HG02884 (cell line): ENCODE data around the gene AFG1L.
A peak's percentile ranks its signal among the peaks of the same experiment; 100 is the strongest.
"Not testable (repeated sequence)": the region's sequence is repeated elsewhere in the genome, so short reads cannot be mapped to it uniquely, and the experiment has no call there.

Experiments
- ATAC-seq: cut with Tn5 transposase; IDR thresholded peaks from one replicate; pipeline ENCODE4 v1.9.1; 2021; ENCODE audit warnings: mild to moderate bottlenecking, moderate library complexity; ENCODE audit not compliant: unreplicated experiment

Gene AFG1L

DNA sequence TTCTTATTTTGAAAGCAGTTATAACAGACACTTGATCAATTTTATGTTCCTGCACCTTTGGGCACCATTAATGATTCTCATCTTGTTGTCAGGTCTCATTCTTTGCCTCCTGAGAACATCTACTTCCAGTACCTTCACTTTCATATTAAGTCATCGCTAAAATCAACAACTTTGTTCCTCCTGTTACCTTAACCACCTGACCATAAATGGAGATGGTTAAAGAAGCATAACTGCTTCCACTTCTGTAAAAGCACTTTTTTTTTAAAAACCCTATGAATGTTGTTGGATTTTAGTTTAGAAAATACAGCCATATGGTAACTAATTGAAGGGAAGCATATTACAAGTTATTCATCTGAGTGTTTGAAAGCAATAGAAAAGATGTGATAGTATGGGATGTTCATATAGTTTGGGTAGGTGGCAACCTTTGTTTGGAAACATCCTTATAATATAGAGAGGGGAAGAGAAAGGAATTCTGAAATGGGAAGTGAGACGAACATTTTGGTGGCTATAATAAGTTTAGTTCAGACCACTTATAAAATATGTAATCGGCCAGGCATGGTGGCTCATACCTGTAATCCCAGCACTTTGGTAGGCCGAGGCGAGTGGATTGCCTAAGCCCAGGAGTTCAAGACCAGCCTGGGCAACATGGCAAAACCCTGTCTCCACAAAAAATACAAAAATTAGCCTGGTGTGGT is 53.9 kb downstream of the AFG1L start:
- ATAC-seq = peak; percentile 99

DNA sequence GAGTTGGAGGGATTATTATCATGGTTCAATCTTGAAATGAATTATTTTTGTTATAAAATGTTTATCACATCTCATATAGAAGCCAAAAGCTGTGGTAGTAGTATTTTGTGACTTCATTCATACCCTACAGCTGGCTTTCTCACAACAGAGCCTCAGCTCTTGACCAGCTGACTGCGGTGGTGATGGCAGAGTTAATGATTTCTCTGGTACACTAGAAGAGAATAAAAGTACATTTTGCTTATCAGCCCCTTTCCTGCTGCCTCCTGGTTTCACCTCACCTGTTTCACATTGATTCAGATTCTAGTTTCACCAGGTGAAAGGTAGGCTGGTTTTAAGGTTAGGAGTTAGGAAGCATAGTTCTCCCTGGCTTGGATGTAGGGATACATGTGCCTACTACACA is 55.7 kb downstream of the AFG1L start:
- no peak for ATAC-seq

- ATAC-seq = no peak
Observed at GRCh38 chr6:108353853-108354252, 59.0 kb downstream of the AFG1L start.

DNA sequence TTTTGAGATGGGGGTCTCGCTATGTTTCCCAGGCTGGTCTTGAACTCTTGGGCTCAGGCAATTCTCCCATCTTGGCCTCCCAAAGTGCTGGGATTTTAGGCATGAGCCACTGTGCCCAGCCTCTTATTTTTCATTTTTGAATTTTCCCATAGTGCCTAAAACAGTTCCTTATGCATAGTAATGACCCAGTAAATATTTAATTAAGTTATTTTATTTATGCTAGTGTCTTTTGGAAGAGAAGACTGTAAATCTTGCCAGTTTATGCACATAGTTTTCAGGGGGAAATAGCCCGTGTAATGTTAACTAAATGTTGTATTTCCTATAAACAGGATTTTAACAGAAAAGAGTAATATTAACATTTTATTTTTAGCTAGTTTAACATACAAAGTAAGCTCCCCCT is 60.3 kb downstream of the AFG1L start:
- no peak for ATAC-seq

- no peak for ATAC-seq
Observed at GRCh38 chr6:108355890-108356289, 61.0 kb downstream of the AFG1L start.

DNA sequence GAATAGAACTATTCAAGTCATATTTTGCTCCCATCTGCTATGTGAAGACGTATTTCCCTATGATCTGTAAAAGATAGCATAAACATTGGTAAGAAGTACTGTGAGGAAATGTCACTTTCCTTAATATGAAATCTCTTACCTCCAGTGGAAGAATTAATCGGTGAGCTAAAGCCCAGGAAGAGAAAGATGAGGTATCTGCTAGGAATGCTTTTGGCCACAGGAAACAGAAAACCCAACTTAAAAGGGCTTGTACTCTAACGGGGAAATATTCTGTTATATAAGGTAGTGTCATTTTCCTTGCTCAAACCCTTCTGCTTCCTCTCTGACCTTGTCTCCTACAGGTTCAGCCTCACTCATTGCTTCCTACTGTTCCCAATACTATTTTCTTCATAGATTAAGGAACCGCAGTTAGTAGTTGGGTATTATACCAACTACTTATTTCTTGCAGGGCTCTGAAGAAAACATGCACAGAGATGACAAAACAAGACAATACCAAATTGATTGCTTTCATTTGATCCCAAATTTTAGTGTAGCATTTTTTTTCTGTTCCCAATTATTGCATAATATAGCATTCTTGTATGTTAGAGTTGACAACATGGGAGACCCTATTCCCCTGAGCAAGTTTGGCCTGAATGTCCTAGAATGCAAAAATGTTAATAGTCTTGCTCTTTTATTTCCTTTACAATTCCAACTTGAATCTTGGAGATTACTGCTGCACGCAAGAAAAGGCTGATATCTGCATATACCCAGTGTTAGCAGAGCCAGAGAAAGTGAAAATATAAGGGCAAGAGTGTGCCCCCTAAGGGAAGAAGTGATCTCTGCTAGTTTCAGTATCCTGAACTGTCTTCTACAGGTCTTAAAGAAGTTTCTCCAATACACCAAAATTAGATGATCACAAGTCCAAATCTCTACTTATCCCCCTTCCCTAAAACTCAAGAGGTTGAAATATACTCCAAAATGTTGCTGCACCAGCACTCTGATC is 65.3 kb downstream of the AFG1L start:
- no peak for ATAC-seq

DNA sequence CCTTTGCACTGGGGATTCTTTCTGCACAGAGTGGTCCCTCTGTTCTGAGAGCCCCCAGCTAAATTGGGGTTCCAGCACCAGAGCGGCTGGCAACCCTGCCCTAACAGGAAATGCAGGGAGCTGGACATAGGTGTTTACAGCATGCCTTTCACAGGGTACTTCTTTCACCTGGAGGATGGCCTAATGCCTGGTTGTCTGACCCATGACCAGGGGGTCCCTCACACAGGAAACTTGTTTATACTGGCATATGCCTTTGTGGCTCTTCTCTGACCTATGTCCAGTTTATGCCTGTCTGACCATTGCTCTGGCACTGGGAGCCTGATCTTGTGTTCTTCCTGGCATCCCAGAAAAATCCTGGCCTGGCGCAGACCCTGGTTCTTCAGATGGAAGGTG is 66.1 kb downstream of the AFG1L start:
- no peak for ATAC-seq

- no peak for ATAC-seq
Observed at GRCh38 chr6:108361312-108361932, 66.6 kb downstream of the AFG1L start.

- no peak for ATAC-seq
Observed at GRCh38 chr6:108362455-108362854, 67.6 kb downstream of the AFG1L start.

DNA sequence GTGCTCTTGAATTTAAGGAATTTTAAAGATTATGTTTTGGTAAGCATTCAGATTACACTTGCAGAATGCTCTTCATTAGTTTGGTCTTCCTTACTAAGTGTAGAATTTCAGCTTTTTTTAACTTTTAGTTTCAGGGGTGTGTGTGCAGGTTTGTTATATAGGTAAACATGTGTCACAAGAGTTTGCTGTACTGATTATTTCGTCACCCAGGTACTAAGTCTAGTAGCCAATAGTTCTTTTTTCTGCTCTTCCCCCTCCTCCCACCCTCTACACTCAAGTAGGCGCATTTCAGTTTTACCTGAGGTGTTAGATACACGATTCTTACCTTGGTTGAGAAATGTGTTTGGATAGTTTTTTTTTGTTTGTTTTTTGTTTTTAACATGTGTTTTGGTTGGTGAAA is 68.3 kb downstream of the AFG1L start:
- ATAC-seq = no peak

GRCh38 chr6:108363889-108364313 is 69.0 kb downstream of the AFG1L start:
- ATAC-seq = no peak

- ATAC-seq = no peak
Observed at GRCh38 chr6:108364470-108364869, 69.6 kb downstream of the AFG1L start.

- ATAC-seq = no peak
Observed at GRCh38 chr6:108365478-108365877, 70.6 kb downstream of the AFG1L start.

GRCh38 chr6:108366236-108366635 is 71.4 kb downstream of the AFG1L start:
- no peak for ATAC-seq

DNA sequence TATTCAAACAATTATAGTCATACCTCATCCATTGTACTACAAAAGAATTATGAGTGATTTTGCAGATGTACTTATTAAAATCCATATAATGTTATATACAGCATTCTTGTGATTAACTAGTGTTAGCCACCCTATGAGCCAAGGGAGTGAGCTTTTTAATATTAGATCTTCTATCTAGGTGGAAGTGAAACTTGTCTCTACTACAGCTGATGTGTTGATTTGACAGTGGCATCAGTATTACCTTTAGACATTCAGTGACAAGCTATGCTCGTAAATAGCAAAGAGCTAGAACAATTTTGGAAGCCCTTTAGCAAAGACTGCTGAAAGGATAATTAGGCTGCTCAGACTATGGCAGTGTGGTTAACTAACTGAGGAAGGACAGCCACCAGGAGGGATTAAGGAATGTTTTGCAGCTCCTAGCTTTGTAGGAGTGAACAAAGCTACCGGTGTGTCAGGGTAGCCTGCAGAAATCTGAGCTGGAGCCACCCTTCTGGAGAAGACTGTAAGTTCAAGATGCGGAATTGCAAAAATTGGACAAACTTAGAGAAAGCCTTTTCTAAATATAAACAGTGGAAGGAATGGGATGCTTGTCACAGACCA is 73.7 kb downstream of the AFG1L start:
- no peak for ATAC-seq

- ATAC-seq = no peak
Observed at GRCh38 chr6:108380876-108381275, 86.0 kb downstream of the AFG1L start.

DNA sequence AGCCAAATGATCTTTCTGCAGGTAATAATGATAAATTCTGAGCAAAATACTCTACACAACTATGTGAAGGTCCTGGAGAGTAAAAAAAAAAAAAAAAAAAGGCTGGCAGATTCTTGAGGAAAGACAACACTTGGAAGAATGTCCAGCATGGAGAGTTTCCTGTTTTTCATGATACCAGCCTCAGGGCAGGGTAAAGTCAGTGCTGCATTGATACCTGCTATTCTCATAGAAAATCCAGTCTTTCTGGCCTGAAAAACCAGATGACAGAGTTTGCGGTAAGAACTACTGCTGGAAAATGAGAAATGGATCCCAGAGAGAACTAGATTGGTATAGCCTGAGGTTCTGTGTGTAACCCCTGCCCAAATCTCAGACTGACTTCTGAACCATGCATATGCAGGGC is 89.1 kb downstream of the AFG1L start:
- ATAC-seq = no peak

DNA sequence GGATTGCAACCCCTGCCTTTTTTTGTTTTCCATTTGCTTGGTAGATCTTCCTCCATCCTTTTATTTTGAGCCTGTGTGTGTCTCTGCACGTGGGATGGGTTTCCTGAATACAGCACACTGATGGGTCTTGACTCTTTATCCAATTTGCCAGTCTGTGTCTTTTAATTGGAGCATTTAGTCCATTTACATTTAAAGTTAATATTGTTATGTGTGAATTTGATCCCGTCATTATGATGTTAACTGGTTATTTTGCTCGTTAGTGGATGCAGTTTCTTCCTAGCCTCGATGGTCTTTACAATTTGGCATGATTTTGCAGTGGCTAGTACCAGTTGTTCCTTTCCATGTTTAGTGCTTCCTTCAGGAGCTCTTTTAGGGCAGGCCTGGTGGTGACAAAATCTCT is 94.3 kb downstream of the AFG1L start:
- not testable (repeated sequence) for ATAC-seq

- no peak for ATAC-seq
Observed at GRCh38 chr6:108395297-108395696, 100.4 kb downstream of the AFG1L start.

GRCh38 chr6:108403236-108403635 is 108.4 kb downstream of the AFG1L start:
- ATAC-seq = no peak

GRCh38 chr6:108406943-108407342 is 112.1 kb downstream of the AFG1L start:
- no peak for ATAC-seq
